Activated B cell treated with CpG ODN at 0.5 μM for 24 hours (primary cell): ENCODE measurements around the gene ST6GALNAC4. TPM values are rescaled to one million over a fixed set of nuclear protein-coding genes. Genes with fewer than 3 reads are reported as not detected.

Experiments used
- ATAC-seq: fragments of 200-7000 bp; cut with Tn5 transposase; one replicate; pipeline ENCODE4 v1.10.0; 2021; ENCODE audit warnings: low read depth, mild to moderate bottlenecking, moderate library complexity
- CTCF ChIA-PET: fragments of 350-600 bp; sonication (Branson Sonifier 250); formaldehyde crosslinking; loops from one replicate; lab custom pipeline; 2021; ENCODE audit warnings: antibody characterized with exemption; lab: Charles Lee
- POLR2A ChIA-PET: fragments of 350-600 bp; sonication (Branson Sonifier 250); formaldehyde crosslinking; loops from one replicate; lab custom pipeline; 2021; ENCODE audit warnings: antibody characterized with exemption; lab: Charles Lee
- DNase-seq: peaks from one replicate; pipeline ENCODE4 v3.0.0; 2022
- H3K27ac Mint-ChIP-seq: one replicate; pipeline ENCODE4 v1.8.0; 2020; ENCODE audit warnings: mixed read lengths
- H3K27me3 Mint-ChIP-seq: one replicate; pipeline ENCODE4 v1.8.0; 2021; ENCODE audit warnings: mixed read lengths
- H3K36me3 Mint-ChIP-seq: one replicate; pipeline ENCODE4 v1.8.0; 2021; ENCODE audit warnings: low read depth, mixed read lengths
- H3K4me1 Mint-ChIP-seq: one replicate; pipeline ENCODE4 v1.8.0; 2021; ENCODE audit warnings: mixed read lengths
- H3K4me3 Mint-ChIP-seq: one replicate; pipeline ENCODE4 v1.8.0; 2020; ENCODE audit warnings: mild to moderate bottlenecking, mixed read lengths
- H3K9me3 Mint-ChIP-seq: one replicate; pipeline ENCODE4 v1.8.0; 2020; ENCODE audit warnings: mixed read lengths
- CTCF ChIP-seq: fragments of 200-600 bp; IDR thresholded peaks from one replicate; pipeline ENCODE4 v1.8.0; 2022; ENCODE audit warnings: antibody characterized with exemption, mild to moderate bottlenecking
- intact Hi-C: fragments of 100-400 bp; cut with micrococcal nuclease; formaldehyde crosslinking; loops from one replicate; pipeline ENCODE4 v1.15.1; 2024
- total RNA-seq: library from RNA; stranded (reverse); gene quantifications from 2 replicates; pipeline ENCODE4 v1.2.3, GENCODE V29; 2022

The ST6GALNAC4 gene
- total RNA-seq, 1 donor from 2014 or later, result 85.4 TPM

GRCh38 chr9:127962278-127962677 lies 45.4 kb upstream of the ST6GALNAC4 start:
- ChIA-PET CTCF (no interaction called here), POLR2A (interaction anchor here (1.6 to 3.0 kb wide), 2 partner anchors 9 to 17 kb away, joined by 3 to 13 read pairs; no protein-coding TSS in a partner anchor)
- ATAC-seq, result no peak
- Mint-ChIP-seq H3K36me3 (peaks cover 45% of the 10 kb centered on the region), H3K4me3 (no peak overlapping the region), H3K9me3 (peaks cover 3% of the 10 kb centered on the region), H3K4me1 (peaks cover 86% of the 10 kb centered on the region), H3K27me3 (no peaks in the 10 kb centered on the region), H3K27ac (peak overlapping the region; percentile 81)
- no peak for TF ChIP-seq CTCF
- DNase-seq, result no peak
- intact Hi-C loops, result no loop called here

GRCh38 chr9:127961613-127962155 lies 44.8 kb upstream of the ST6GALNAC4 start:
- TF ChIP-seq CTCF, result no peak

GRCh38 chr9:127961155-127961490 lies 44.3 kb upstream of the ST6GALNAC4 start:
- DNase-seq (no peak), ATAC-seq (no peak)
- H3K27me3 Mint-ChIP-seq, result no peaks in the 10 kb centered on the region
- ChIA-PET POLR2A (interaction anchor here (1.2 to 3.0 kb wide), 3 partner anchors 10 to 23 kb away, joined by 3 to 13 read pairs (median 3); no protein-coding TSS in a partner anchor), CTCF (no interaction called here)
- TF ChIP-seq CTCF, result no peak
- intact Hi-C loops, result no loop called here
- H3K4me3 Mint-ChIP-seq, result no peak overlapping the region
- H3K4me1 Mint-ChIP-seq, result peaks cover 80% of the 10 kb centered on the region
- H3K36me3 Mint-ChIP-seq, result peaks cover 45% of the 10 kb centered on the region
- H3K27ac Mint-ChIP-seq, result peak overlapping the region; percentile 69
- peaks cover 3% of the 10 kb centered on the region for H3K9me3 Mint-ChIP-seq

More at GRCh38 chr9:127961613-127962155, 44.8 kb upstream of the ST6GALNAC4 start:
- Mint-ChIP-seq H3K27ac (peak overlapping the region; percentile 69), H3K36me3 (peaks cover 45% of the 10 kb centered on the region), H3K4me1 (peaks cover 84% of the 10 kb centered on the region), H3K4me3 (no peak overlapping the region), H3K27me3 (no peaks in the 10 kb centered on the region), H3K9me3 (peaks cover 3% of the 10 kb centered on the region)
- POLR2A ChIA-PET, result interaction anchor here (1.6 to 3.0 kb wide), 2 partner anchors 10 to 17 kb away, joined by 3 to 13 read pairs; no protein-coding TSS in a partner anchor
- DNase-seq (no peak), ATAC-seq (no peak)
- intact Hi-C loops, result no loop called here
- CTCF ChIA-PET, result no interaction called here

GRCh38 chr9:127960410-127961154 lies 43.7 kb upstream of the ST6GALNAC4 start:
- TF ChIP-seq CTCF, result no peak
- intact Hi-C loops, result no loop called here
- Mint-ChIP-seq H3K4me3 (no peak overlapping the region), H3K9me3 (peaks cover 3% of the 10 kb centered on the region), H3K36me3 (peaks cover 44% of the 10 kb centered on the region), H3K27ac (peak overlapping the region; percentile 75), H3K27me3 (no peaks in the 10 kb centered on the region), H3K4me1 (peaks cover 80% of the 10 kb centered on the region)
- no peak for ATAC-seq
- ChIA-PET POLR2A (interaction anchor here (1.2 to 3.0 kb wide), 3 partner anchors 11 to 23 kb away, joined by 3 to 13 read pairs (median 3); no protein-coding TSS in a partner anchor), CTCF (no interaction called here)
- DNase-seq, result no peak

- Mint-ChIP-seq H3K9me3 (peaks cover 3% of the 10 kb centered on the region), H3K27ac (peak overlapping the region; percentile 75), H3K36me3 (peaks cover 42% of the 10 kb centered on the region), H3K4me1 (peaks cover 80% of the 10 kb centered on the region), H3K27me3 (no peaks in the 10 kb centered on the region), H3K4me3 (no peak overlapping the region)
- no peak for TF ChIP-seq CTCF
- ATAC-seq (no peak), DNase-seq (no peak)
- POLR2A ChIA-PET, result interaction anchor here (0.5 to 3.0 kb wide), 4 partner anchors 11 to 871 kb away, joined by 3 to 13 read pairs (median 4); no protein-coding TSS in a partner anchor
- intact Hi-C loops, result no loop called here
- CTCF ChIA-PET, result interaction anchor here (1.0 to 8.6 kb wide), 3 partner anchors 19 to 158 kb away, joined by 3 to 180 read pairs (median 7); no protein-coding TSS in a partner anchor
These were observed 43.1 kb upstream of the ST6GALNAC4 start for GRCh38 chr9:127959841-127960409.
